HUES64 (cell line): ENCODE measurements around the gene CASZ1.

Source experiments
- H3K27ac ChIP-seq: 2 replicates; pipeline ENCODE4 v1.7.0; 2013; ENCODE audit warnings: low read depth, low read length, inconsistent platforms
- H3K27me3 ChIP-seq: 2 replicates; pipeline ENCODE4 v1.6.1; 2013; ENCODE audit warnings: mild to moderate bottlenecking, low read length; ENCODE audit not compliant: insufficient read depth
- H3K36me3 ChIP-seq: 2 replicates; pipeline ENCODE4 v1.6.1; 2013; ENCODE audit warnings: mild to moderate bottlenecking, low read length; ENCODE audit not compliant: insufficient read depth
- H3K4me1 ChIP-seq: 2 replicates; pipeline ENCODE4 v1.6.1; 2013; ENCODE audit warnings: mild to moderate bottlenecking, low read length, moderate library complexity; ENCODE audit not compliant: insufficient read depth
- H3K4me3 ChIP-seq: 2 replicates; pipeline ENCODE4 v1.5.1; 2013; ENCODE audit warnings: mild to moderate bottlenecking, low read length, moderate library complexity
- H3K9ac ChIP-seq: 2 replicates; pipeline ENCODE4 v1.6.1; 2013; ENCODE audit warnings: mild to moderate bottlenecking, low read depth, low read length
- H3K9me3 ChIP-seq: 2 replicates; pipeline ENCODE4 v1.6.1; 2013; ENCODE audit warnings: low read depth, low read length; ENCODE audit not compliant: insufficient read depth
- WGBS: fragments of 150-250, 120-280 bp; methylation state at CpG from one replicate; pipeline ENCODE4 v1.1.7; 2013; ENCODE audit warnings: missing lambda C conversion rate; 5-methylcytosine and 5-hydroxymethylcytosine counted together

CASZ1 gene

GRCh38 chr1:10662090-10662688 lies 134.3 kb downstream of the CASZ1 start:
- Histone ChIP-seq H3K9me3 (no peaks in the 10 kb centered on the region), H3K27ac (no peak overlapping the region), H3K9ac (no peak overlapping the region), H3K27me3 (no peaks in the 10 kb centered on the region), H3K36me3 (no peaks in the 10 kb centered on the region), H3K4me1 (peaks cover 8% of the 10 kb centered on the region; the same call in 1 of the 2 replicates), H3K4me3 (no peak overlapping the region)
- WGBS, result 95% methylated on average over 8 of the region's 8 CpGs

GRCh38 chr1:10661453-10661852 lies 135.0 kb downstream of the CASZ1 start:
- Histone ChIP-seq H3K9me3 (no peaks in the 10 kb centered on the region), H3K36me3 (no peaks in the 10 kb centered on the region), H3K4me3 (no peak overlapping the region), H3K27me3 (no peaks in the 10 kb centered on the region), H3K9ac (no peak overlapping the region), H3K27ac (no peak overlapping the region), H3K4me1 (peaks cover 8% of the 10 kb centered on the region; the same call in 1 of the 2 replicates)
- 91% methylated on average over 5 of the region's 5 CpGs for WGBS

GRCh38 chr1:10659646-10660540 lies 136.6 kb downstream of the CASZ1 start:
- H3K9me3 ChIP-seq, result no peaks in the 10 kb centered on the region
- H3K9ac ChIP-seq, result no peak overlapping the region
- no peaks in the 10 kb centered on the region for H3K27me3 ChIP-seq
- no peak overlapping the region for H3K4me3 ChIP-seq
- H3K27ac ChIP-seq, result no peak overlapping the region
- 94% methylated on average over 52 of the region's 52 CpGs for WGBS
- H3K4me1 ChIP-seq, result peaks cover 8% of the 10 kb centered on the region; the same call in 1 of the 2 replicates
- no peaks in the 10 kb centered on the region for H3K36me3 ChIP-seq

DNA sequence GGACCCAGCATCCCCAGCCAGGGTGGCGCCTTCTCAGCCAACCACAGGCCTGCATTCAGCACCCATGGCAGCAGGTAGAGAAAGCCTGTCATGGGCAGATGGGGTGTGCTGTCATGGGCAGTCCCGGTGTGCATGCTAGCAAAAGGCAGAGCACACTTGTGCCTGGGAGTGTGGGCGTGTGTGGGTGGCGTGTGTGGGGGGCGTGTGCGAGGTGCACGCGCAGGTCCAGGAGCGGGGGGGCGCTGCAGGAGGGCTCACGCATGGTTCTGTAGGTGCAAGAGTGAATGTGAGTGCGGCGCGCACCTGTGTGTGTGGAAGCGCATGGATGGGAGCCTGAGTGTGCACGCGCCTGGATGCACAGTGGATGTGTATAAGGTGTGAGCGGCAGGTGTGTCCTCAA lies 137.2 kb downstream of the CASZ1 start:
- Histone ChIP-seq H3K27me3 (no peaks in the 10 kb centered on the region), H3K4me1 (peaks cover 8% of the 10 kb centered on the region; the same call in 1 of the 2 replicates), H3K4me3 (no peak overlapping the region), H3K9me3 (no peaks in the 10 kb centered on the region), H3K36me3 (no peaks in the 10 kb centered on the region), H3K9ac (no peak overlapping the region), H3K27ac (no peak overlapping the region)
- 96% methylated on average over 18 of the region's 18 CpGs for WGBS

DNA sequence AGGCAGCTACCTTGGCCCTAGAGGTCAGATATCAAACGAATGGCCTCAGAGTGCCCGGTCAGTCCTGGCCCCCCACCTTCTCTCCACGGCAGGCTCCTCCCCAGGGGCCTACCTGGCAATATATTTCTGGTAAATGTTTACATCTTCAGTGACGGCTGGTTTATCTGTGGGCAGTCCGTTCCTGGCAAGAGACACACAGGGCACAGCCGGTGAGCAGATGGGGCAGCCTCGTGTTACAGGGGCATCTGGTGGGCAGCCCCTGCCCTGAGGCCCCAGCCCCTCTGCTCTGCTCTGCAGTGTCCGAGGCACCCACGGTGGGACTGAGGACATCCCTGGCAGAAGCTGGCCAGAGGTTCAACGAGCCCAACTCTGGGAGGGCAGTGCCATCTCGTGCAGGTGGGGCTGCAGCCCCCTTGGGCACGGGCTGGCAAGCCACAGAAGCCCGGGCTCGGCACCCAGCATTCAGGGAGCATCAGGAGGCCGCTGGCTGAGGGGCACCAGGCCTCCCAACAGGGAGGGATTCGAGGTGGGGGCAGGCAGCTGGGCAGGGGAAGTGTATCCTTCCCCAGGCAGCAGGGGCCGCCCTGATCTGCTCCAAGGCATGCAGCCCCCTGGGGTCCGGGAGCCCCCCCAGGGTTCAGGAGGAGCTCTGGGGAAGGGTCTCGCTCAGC lies 137.9 kb downstream of the CASZ1 start:
- H3K4me3 ChIP-seq, result no peak overlapping the region
- 91% methylated on average over 19 of the region's 19 CpGs for WGBS
- 0 out of 2 replicates have a peak, but pooled peaks cover 3% of the 10 kb centered on the region for H3K4me1 ChIP-seq
- no peaks in the 10 kb centered on the region for H3K27me3 ChIP-seq
- H3K27ac ChIP-seq, result no peak overlapping the region
- no peaks in the 10 kb centered on the region for H3K36me3 ChIP-seq
- no peak overlapping the region for H3K9ac ChIP-seq
- H3K9me3 ChIP-seq, result no peaks in the 10 kb centered on the region

- Histone ChIP-seq H3K27me3 (peaks cover under 1% of the 10 kb centered on the region; the same call in 1 of the 2 replicates), H3K9me3 (no peaks in the 10 kb centered on the region), H3K27ac (no peak overlapping the region), H3K36me3 (no peaks in the 10 kb centered on the region), H3K4me3 (no peak overlapping the region), H3K9ac (no peak overlapping the region), H3K4me1 (no peaks in the 10 kb centered on the region)
- WGBS, result 86% methylated on average over 29 of the region's 29 CpGs
These were observed 139.2 kb downstream of the CASZ1 start for GRCh38 chr1:10657088-10657847.

DNA sequence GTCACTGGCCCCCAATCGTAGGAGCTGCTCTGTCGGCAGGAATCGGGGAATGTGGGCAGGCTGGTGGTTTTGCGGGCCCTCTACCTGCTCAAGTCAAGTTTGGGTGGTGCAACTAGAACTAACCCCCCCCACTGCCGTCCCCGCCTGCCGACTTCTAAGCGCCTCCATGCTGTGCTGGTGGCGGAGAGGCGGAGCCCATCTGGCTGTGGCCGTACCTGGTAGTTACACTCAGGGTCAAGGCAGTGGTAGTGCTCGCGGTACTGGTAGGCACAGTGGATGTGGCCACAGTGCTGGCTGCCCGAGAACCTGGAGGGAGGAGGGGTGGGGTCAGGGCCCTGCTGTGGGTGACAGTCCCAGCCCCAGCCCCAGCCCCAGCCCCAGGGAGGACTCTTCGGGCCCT lies 140.0 kb downstream of the CASZ1 start:
- Histone ChIP-seq H3K27me3 (peaks cover 9% of the 10 kb centered on the region), H3K9ac (no peak overlapping the region), H3K9me3 (no peaks in the 10 kb centered on the region), H3K36me3 (no peaks in the 10 kb centered on the region), H3K27ac (no peak overlapping the region), H3K4me1 (peaks cover 8% of the 10 kb centered on the region), H3K4me3 (no peak overlapping the region)
- WGBS, result 75% methylated on average over 15 of the region's 15 CpGs

DNA sequence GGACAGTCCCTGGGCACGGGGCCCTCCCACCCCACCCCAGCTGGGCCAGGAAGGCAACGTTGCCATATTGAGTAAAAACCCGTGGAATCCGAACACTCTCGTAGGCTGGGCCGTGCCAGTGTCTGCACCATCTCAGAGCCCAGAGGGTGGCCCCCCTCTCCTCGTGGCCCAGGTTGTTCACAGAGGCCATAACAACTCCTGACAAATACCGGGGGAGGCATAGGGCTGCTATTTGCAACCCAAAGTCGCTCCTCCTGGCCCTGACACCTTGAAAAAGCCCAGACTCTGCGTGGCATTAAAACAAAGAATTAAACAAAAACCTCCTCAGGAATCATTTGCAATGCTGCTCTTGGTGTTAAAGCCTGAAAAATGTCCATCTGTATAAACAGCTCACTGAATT lies 141.4 kb downstream of the CASZ1 start:
- no peaks in the 10 kb centered on the region for H3K9me3 ChIP-seq
- no peak overlapping the region for H3K27ac ChIP-seq
- no peak overlapping the region for H3K4me3 ChIP-seq
- H3K9ac ChIP-seq, result no peak overlapping the region
- H3K27me3 ChIP-seq, result peaks cover 22% of the 10 kb centered on the region
- no peaks in the 10 kb centered on the region for H3K36me3 ChIP-seq
- H3K4me1 ChIP-seq, result peaks cover 13% of the 10 kb centered on the region
- 87% methylated on average over 10 of the region's 10 CpGs for WGBS

GRCh38 chr1:10653370-10654125 lies 142.9 kb downstream of the CASZ1 start:
- Histone ChIP-seq H3K4me1 (peaks cover 19% of the 10 kb centered on the region), H3K27ac (no peak overlapping the region), H3K9ac (no peak overlapping the region), H3K4me3 (no peak overlapping the region), H3K9me3 (no peaks in the 10 kb centered on the region), H3K36me3 (no peaks in the 10 kb centered on the region), H3K27me3 (peaks cover 31% of the 10 kb centered on the region)
- WGBS, result 94% methylated on average over 41 of the region's 41 CpGs

DNA sequence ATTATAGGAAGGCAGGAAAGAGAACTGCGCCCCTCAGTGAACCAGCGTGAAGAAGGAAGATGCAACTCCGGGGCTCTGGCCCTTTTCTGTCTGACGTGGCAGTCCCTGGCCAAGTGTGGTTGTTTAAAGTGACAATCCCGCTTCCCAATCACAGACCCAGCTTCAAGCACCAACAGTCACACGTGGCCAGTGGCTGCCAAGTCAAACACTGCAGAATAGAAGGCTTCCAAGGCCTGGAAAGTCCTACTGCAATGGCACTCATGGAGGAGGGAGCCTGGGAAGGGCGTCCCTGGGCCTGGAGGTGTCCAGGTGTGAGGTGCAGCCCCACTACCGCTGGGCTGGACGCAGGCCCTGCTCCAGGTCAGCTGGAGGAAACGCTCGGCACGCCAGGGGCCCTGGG lies 143.8 kb downstream of the CASZ1 start:
- H3K4me1 ChIP-seq, result peaks cover 19% of the 10 kb centered on the region
- peaks cover 31% of the 10 kb centered on the region for H3K27me3 ChIP-seq
- 93% methylated on average over 12 of the region's 12 CpGs for WGBS
- H3K4me3 ChIP-seq, result no peak overlapping the region
- H3K27ac ChIP-seq, result no peak overlapping the region
- no peaks in the 10 kb centered on the region for H3K36me3 ChIP-seq
- no peaks in the 10 kb centered on the region for H3K9me3 ChIP-seq
- no peak overlapping the region for H3K9ac ChIP-seq
